WERI-Rb-1 (cell line): ENCODE results near the gene SPATA1.

Experiments
- DNase-seq: peaks from one replicate; pipeline ENCODE4 v3.0.0-alpha.2; 2020
- H3K27ac ChIP-seq: fragments of 250-450 bp; sonication (Bioruptor Pico); 2 replicates; pipeline ENCODE4 v1.5.1; 2020; ENCODE audit warnings: mild to moderate bottlenecking, moderate library complexity
- H3K27me3 ChIP-seq: fragments of 250-450 bp; sonication (Bioruptor Pico); 2 replicates; pipeline ENCODE4 v1.5.1; 2021; ENCODE audit warnings: mild to moderate bottlenecking, low read depth, moderate library complexity; ENCODE audit not compliant: insufficient read depth, severe bottlenecking
- H3K36me3 ChIP-seq: fragments of 250-450 bp; sonication (Bioruptor Pico); 2 replicates; pipeline ENCODE4 v1.5.1; 2020; ENCODE audit warnings: mild to moderate bottlenecking, moderate library complexity
- H3K4me3 ChIP-seq: 2 replicates; pipeline ENCODE4 v1.5.1; 2011; ENCODE audit warnings: low read depth, mild to moderate bottlenecking, control low read depth, low read length
- H3K9me3 ChIP-seq: fragments of 250-450 bp; sonication (Bioruptor Pico); 2 replicates; pipeline ENCODE4 v1.5.1; 2021; ENCODE audit warnings: mild to moderate bottlenecking, moderate library complexity; ENCODE audit not compliant: severe bottlenecking
- TF ChIP-seq, protein P1 (sequence below): IDR thresholded peaks from 2 replicates; pipeline ENCODE4 v1.5.1; 2011; ENCODE audit warnings: low read depth, mild to moderate bottlenecking, control low read depth, inconsistent platforms, low read length

SPATA1 gene

DNA sequence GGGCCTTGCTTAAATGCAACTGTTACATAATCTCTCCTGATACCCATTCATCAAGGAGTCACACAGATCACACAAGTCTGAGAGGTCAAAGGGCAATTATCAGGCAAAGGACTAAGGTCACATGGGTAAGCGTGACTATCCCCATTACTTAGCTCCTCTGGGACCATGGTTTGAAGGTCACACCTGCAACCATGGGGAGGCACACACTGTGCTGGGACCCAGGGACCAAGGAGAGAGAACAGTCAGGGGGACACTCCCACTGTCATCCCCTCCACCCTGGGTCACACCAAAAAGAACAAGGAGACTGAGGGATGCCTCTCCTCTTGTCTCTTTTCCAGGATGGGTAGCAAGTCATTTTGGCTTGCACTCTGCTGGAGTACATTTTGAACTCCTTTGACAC is 99.0 kb downstream of the SPATA1 start:
- no peak for DNase-seq
- TF ChIP-seq, protein P1, sequence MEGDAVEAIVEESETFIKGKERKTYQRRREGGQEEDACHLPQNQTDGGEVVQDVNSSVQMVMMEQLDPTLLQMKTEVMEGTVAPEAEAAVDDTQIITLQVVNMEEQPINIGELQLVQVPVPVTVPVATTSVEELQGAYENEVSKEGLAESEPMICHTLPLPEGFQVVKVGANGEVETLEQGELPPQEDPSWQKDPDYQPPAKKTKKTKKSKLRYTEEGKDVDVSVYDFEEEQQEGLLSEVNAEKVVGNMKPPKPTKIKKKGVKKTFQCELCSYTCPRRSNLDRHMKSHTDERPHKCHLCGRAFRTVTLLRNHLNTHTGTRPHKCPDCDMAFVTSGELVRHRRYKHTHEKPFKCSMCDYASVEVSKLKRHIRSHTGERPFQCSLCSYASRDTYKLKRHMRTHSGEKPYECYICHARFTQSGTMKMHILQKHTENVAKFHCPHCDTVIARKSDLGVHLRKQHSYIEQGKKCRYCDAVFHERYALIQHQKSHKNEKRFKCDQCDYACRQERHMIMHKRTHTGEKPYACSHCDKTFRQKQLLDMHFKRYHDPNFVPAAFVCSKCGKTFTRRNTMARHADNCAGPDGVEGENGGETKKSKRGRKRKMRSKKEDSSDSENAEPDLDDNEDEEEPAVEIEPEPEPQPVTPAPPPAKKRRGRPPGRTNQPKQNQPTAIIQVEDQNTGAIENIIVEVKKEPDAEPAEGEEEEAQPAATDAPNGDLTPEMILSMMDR, result no peak
- Histone ChIP-seq H3K4me3 (no peak overlapping the region), H3K27me3 (no peaks in the 10 kb centered on the region), H3K9me3 (peaks cover 14% of the 10 kb centered on the region), H3K36me3 (no peaks in the 10 kb centered on the region), H3K27ac (no peak overlapping the region)

GRCh38 chr1:84606977-84607376 is 100.8 kb downstream of the SPATA1 start:
- Histone ChIP-seq H3K4me3 (no peak overlapping the region), H3K9me3 (peaks cover 14% of the 10 kb centered on the region), H3K27ac (no peak overlapping the region), H3K27me3 (no peaks in the 10 kb centered on the region), H3K36me3 (no peaks in the 10 kb centered on the region)
- TF ChIP-seq, protein P1, result no peak
- DNase-seq, result no peak

DNA sequence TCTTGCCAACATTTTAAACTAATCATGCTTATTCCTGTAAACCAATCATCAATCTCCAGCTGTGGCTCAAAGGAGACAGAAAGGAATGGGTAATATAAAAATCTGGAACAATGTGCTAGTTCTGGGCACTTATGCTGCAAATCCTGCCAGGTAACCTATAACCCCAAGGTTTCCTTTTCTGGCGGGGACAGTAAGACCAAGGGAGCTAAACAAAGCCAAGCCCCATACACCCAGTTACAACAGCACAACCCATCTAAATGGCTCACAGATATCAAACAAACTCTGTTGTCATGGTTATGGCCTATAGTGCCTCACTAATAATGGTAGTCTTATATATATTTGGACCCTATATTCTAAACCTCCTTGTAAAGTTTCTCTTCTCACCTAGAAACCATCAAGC is 104.9 kb downstream of the SPATA1 start:
- Histone ChIP-seq H3K36me3 (no peaks in the 10 kb centered on the region), H3K9me3 (peaks cover 7% of the 10 kb centered on the region), H3K27me3 (no peaks in the 10 kb centered on the region), H3K4me3 (no peak overlapping the region), H3K27ac (no peak overlapping the region)
- DNase-seq, result no peak
- TF ChIP-seq, protein P1, result no peak

DNA sequence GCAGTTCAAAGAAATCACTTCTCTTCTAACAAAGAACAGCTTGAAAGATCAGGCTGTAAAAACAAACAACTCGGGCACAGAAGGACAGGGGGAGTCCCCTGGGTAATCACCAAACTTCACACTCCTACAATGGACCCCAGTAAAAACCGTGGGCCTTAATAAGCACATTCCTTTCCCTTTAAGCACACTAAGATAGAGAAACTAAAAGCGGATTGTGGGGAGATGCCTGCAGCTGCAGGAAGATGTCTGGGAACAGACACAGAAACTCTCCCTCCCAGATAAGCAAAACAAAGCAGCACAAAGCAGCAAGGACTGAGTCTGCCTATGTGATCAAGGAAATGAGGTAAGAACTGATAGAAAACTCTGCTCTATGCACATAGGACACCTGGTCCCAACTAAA is 105.6 kb downstream of the SPATA1 start:
- no peak for DNase-seq
- no peak overlapping the region for H3K4me3 ChIP-seq
- TF ChIP-seq, protein P1, result no peak
- no peaks in the 10 kb centered on the region for H3K27me3 ChIP-seq
- H3K9me3 ChIP-seq, result peaks cover 4% of the 10 kb centered on the region
- no peak overlapping the region for H3K27ac ChIP-seq
- H3K36me3 ChIP-seq, result no peaks in the 10 kb centered on the region

DNA sequence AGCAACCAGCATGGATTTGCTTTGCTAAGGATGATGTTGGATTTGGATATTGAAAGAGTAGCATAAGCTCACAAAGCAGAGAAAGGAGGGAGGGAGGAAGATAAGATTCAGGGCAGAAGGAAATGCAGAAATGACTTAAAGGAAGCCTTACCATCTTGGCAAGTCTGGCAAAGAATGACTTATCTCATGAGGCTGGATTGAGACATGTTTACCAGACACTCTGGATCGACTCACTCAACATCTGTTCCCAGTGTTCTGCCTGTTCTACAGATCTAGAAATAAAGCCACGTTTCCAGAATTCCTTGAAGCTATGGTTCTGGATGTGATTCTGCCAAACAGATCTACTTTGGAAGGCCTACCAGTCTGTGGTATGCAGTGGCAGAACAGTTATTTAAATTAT is 106.8 kb downstream of the SPATA1 start:
- Histone ChIP-seq H3K27me3 (no peaks in the 10 kb centered on the region), H3K4me3 (no peak overlapping the region), H3K9me3 (peaks cover 4% of the 10 kb centered on the region), H3K27ac (no peak overlapping the region), H3K36me3 (no peaks in the 10 kb centered on the region)
- TF ChIP-seq, protein P1, result no peak
- no peak for DNase-seq

- Histone ChIP-seq H3K9me3 (peaks cover 4% of the 10 kb centered on the region), H3K36me3 (no peaks in the 10 kb centered on the region), H3K27me3 (no peaks in the 10 kb centered on the region), H3K27ac (no peak overlapping the region), H3K4me3 (no peak overlapping the region)
- DNase-seq, result no peak
- TF ChIP-seq, protein P1, result no peak
Observed at GRCh38 chr1:84613887-84614286, 107.7 kb downstream of the SPATA1 start.
